ENCODE measurements around the gene CYRIA.

DNA sequence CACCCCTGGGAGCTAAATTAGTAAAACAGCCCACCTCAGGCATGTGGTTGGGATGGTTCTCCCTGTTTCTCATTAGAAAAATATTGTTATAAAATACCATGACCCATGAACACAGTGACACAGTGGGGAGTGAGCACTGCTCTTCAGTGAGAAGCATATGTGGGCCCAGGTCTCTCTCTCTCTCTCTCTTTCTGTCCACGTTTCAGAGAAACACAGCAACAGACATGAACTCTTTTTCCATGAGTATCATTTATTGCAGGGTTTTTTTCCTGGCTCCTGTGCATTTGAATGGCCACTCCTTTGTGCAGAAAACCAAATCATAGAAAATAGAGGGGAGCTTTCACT is 41.2 kb downstream of the CYRIA start:
- TF ChIP-seq EP300 (IDR thresholded peaks at IDR 0.05) (no peak), CTCF (IDR thresholded peaks at IDR 0.05) (no peak)

Measured in ovary (tissue), 3 donors.